Activated CD8-positive, alpha-beta T cell treated with anti-CD3 and anti-CD28 coated beads for 36 hours (primary cell): ENCODE measurements around the gene GSE1. TPM values are rescaled to one million over a fixed set of nuclear protein-coding genes. Genes with fewer than 3 reads are reported as not detected.
A peak's percentile ranks its signal among the peaks of the same experiment; 100 is the strongest.

ENCODE experiments used
- ATAC-seq: fragments of 200-7000 bp; cut with Tn5 transposase; one replicate; pipeline ENCODE4 v1.10.0; 2021; ENCODE audit warnings: mild to moderate bottlenecking, moderate library complexity
- CTCF ChIA-PET: fragments of 350-600 bp; sonication (Branson Sonifier 250); formaldehyde crosslinking; loops from one replicate; lab custom pipeline; 2021; ENCODE audit warnings: antibody characterized with exemption; lab: Charles Lee
- POLR2A ChIA-PET: fragments of 350-600 bp; sonication (Branson Sonifier 250); formaldehyde crosslinking; loops from one replicate; lab custom pipeline; 2021; ENCODE audit warnings: antibody characterized with exemption; lab: Charles Lee
- DNase-seq: peaks from one replicate; pipeline ENCODE4 v3.0.0-alpha.2; 2020
- H3K27ac Mint-ChIP-seq: one replicate; pipeline ENCODE4 v1.8.0; 2021; ENCODE audit warnings: mild to moderate bottlenecking, mixed read lengths
- H3K27me3 Mint-ChIP-seq: one replicate; pipeline ENCODE4 v1.8.0; 2021; ENCODE audit warnings: mixed read lengths
- H3K36me3 Mint-ChIP-seq: one replicate; pipeline ENCODE4 v1.8.0; 2021; ENCODE audit warnings: low read depth, mixed read lengths
- H3K4me1 Mint-ChIP-seq: one replicate; pipeline ENCODE4 v1.8.0; 2021; ENCODE audit warnings: low read depth, mixed read lengths
- H3K4me3 Mint-ChIP-seq: one replicate; pipeline ENCODE4 v1.8.0; 2021; ENCODE audit warnings: mild to moderate bottlenecking, moderate library complexity, mixed read lengths
- H3K9me3 Mint-ChIP-seq: one replicate; pipeline ENCODE4 v1.8.0; 2021; ENCODE audit warnings: mixed read lengths
- CTCF ChIP-seq: fragments of 200-600 bp; IDR thresholded peaks from one replicate; pipeline ENCODE4 v1.8.0; 2022; ENCODE audit warnings: antibody characterized with exemption, mild to moderate bottlenecking
- intact Hi-C: fragments of 100-400 bp; cut with micrococcal nuclease; formaldehyde crosslinking; loops from one replicate; pipeline ENCODE4 v1.10.0; 2022
- total RNA-seq, 2 experiments: library from RNA; stranded (reverse); gene quantifications; one replicate each; pipeline ENCODE4 v1.2.3, GENCODE V29; 2021

GSE1 gene
- total RNA-seq, 2 experiments from 2014 or later = 33.6 to 34.5 TPM

- no peaks in the 10 kb centered on the region for H3K36me3 Mint-ChIP-seq
- CTCF ChIA-PET = interaction anchor here (1.2 kb wide), 1 partner anchor 130 kb away, joined by 3 read pairs; no protein-coding TSS in a partner anchor
- ATAC-seq (no peak), DNase-seq (no peak)
- no peak overlapping the region for H3K27ac Mint-ChIP-seq
- intact Hi-C loops = no loop called here
- H3K9me3 Mint-ChIP-seq = no peaks in the 10 kb centered on the region
- peaks cover 63% of the 10 kb centered on the region for H3K4me1 Mint-ChIP-seq
- no peak overlapping the region for H3K4me3 Mint-ChIP-seq
- POLR2A ChIA-PET = no interaction called here
- no peaks in the 10 kb centered on the region for H3K27me3 Mint-ChIP-seq
- TF ChIP-seq CTCF = no peak
Measured at GRCh38 chr16:85620374-85620773, 7.3 kb downstream of the GSE1 start.

GRCh38 chr16:85621698-85622428 lies 8.7 kb downstream of the GSE1 start:
- POLR2A ChIA-PET = no interaction called here
- H3K36me3 Mint-ChIP-seq = no peaks in the 10 kb centered on the region
- intact Hi-C loops = no loop called here
- H3K4me1 Mint-ChIP-seq = peaks cover 60% of the 10 kb centered on the region
- no peak overlapping the region for H3K27ac Mint-ChIP-seq
- TF ChIP-seq CTCF = no peak
- H3K27me3 Mint-ChIP-seq = no peaks in the 10 kb centered on the region
- CTCF ChIA-PET = interaction anchor here (1.1 kb wide), 1 partner anchor 11 kb away, joined by 4 read pairs; no protein-coding TSS in a partner anchor
- ATAC-seq (no peak), DNase-seq (no peak)
- no peaks in the 10 kb centered on the region for H3K9me3 Mint-ChIP-seq
- H3K4me3 Mint-ChIP-seq = no peak overlapping the region

- ATAC-seq = no peak
- intact Hi-C loops = no loop called here
- Mint-ChIP-seq H3K27ac (peak overlapping the region; percentile 57), H3K27me3 (no peaks in the 10 kb centered on the region), H3K9me3 (no peaks in the 10 kb centered on the region), H3K4me3 (no peak overlapping the region), H3K36me3 (no peaks in the 10 kb centered on the region), H3K4me1 (peaks cover 58% of the 10 kb centered on the region)
- CTCF ChIA-PET = interaction anchor here (1.1 kb wide), 2 partner anchors 12 to 94 kb away, joined by 3 to 4 read pairs; no protein-coding TSS in a partner anchor
- POLR2A ChIA-PET = no interaction called here
- no peak for TF ChIP-seq CTCF
- DNase-seq = no peak
Measured at GRCh38 chr16:85622683-85623082, 9.6 kb downstream of the GSE1 start.

GRCh38 chr16:85623250-85623649 lies 10.1 kb downstream of the GSE1 start:
- no peaks in the 10 kb centered on the region for H3K9me3 Mint-ChIP-seq
- no peak overlapping the region for H3K27ac Mint-ChIP-seq
- no peak for TF ChIP-seq CTCF
- CTCF ChIA-PET = interaction anchor here (1.1 kb wide), 3 partner anchors 13 to 202 kb away, joined by 3 to 4 read pairs (median 3); no protein-coding TSS in a partner anchor
- H3K36me3 Mint-ChIP-seq = no peaks in the 10 kb centered on the region
- intact Hi-C loops = no loop called here
- POLR2A ChIA-PET = no interaction called here
- DNase-seq = no peak
- no peaks in the 10 kb centered on the region for H3K27me3 Mint-ChIP-seq
- H3K4me3 Mint-ChIP-seq = no peak overlapping the region
- ATAC-seq = no peak
- peaks cover 52% of the 10 kb centered on the region for H3K4me1 Mint-ChIP-seq

GRCh38 chr16:85623997-85624601 lies 11.0 kb downstream of the GSE1 start:
- POLR2A ChIA-PET = interaction anchor here (0.7 kb wide), 1 partner anchor 8 kb away, joined by 3 read pairs; no protein-coding TSS in a partner anchor
- no peak for TF ChIP-seq CTCF
- H3K9me3 Mint-ChIP-seq = no peaks in the 10 kb centered on the region
- peaks cover 44% of the 10 kb centered on the region for H3K4me1 Mint-ChIP-seq
- peaks cover 7% of the 10 kb centered on the region for H3K36me3 Mint-ChIP-seq
- no peak for DNase-seq
- intact Hi-C loops = no loop called here
- CTCF ChIA-PET = interaction anchor here (1.1 to 5.4 kb wide), 2 partner anchors 8 to 203 kb away, joined by 3 to 45 read pairs; no protein-coding TSS in a partner anchor
- ATAC-seq = no peak
- H3K27me3 Mint-ChIP-seq = no peaks in the 10 kb centered on the region
- H3K4me3 Mint-ChIP-seq = no peak overlapping the region
- H3K27ac Mint-ChIP-seq = no peak overlapping the region
